Cortex of kidney (tissue), 1 donor: Measurements from ENCODE around the gene TATDN2.
A peak's percentile ranks its signal among the peaks of the same experiment; 100 is the strongest.

Experiments
- DNase-seq: peaks from one replicate; lab custom pipeline; 2025; lab: John Stamatoyannopoulos, UW

Gene TATDN2, protein sequence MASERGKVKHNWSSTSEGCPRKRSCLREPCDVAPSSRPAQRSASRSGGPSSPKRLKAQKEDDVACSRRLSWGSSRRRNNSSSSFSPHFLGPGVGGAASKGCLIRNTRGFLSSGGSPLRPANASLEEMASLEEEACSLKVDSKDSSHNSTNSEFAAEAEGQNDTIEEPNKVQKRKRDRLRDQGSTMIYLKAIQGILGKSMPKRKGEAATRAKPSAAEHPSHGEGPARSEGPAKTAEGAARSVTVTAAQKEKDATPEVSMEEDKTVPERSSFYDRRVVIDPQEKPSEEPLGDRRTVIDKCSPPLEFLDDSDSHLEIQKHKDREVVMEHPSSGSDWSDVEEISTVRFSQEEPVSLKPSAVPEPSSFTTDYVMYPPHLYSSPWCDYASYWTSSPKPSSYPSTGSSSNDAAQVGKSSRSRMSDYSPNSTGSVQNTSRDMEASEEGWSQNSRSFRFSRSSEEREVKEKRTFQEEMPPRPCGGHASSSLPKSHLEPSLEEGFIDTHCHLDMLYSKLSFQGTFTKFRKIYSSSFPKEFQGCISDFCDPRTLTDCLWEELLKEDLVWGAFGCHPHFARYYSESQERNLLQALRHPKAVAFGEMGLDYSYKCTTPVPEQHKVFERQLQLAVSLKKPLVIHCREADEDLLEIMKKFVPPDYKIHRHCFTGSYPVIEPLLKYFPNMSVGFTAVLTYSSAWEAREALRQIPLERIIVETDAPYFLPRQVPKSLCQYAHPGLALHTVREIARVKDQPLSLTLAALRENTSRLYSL

DNA sequence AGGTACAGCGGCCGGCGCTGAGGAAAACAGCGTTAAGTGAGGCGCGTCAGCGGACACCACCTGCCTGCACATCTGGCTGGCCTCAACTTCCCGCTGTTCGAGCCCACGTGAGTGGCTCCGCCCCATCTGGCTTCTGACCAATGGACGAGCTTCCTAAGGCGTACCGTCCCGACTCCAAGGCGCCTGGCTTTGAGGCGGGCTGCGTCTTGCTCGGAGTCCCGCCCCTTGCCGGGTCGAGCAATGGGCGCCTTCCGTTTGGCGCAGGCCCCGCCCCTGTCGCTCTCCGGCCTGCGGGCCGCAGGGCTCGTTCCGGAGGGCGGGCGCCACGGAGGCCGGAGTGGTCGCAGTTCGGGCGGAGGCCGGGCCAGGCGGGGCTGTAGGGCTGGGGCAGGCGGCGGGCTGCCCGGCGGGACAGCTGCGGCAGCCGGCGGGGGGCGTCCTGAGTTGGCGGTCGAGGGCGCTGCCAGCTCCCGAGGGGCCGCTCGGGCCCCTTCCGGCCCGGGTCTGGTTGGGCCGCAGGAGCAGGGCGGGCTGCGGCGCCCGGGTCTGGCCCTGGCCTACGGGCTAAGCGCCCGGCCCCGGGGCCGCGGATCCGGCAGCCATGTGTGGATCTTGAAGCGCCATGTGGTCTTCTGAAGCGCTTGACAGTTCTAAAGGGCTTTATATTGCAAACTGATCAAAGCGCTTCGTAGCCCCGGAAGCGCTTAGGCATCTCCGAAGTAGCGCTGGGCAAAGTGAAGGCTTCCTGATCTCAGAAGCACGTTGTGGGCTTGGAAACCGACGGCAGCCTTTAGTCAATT is at the start of gene TATDN2:
TSS of gene TATDN2 (plus strand) at position 276 of the 800 bp plus-strand sequence. CDS start 742 bp downstream, outside the sequence.
- DNase-seq = peak; percentile 26

DNA sequence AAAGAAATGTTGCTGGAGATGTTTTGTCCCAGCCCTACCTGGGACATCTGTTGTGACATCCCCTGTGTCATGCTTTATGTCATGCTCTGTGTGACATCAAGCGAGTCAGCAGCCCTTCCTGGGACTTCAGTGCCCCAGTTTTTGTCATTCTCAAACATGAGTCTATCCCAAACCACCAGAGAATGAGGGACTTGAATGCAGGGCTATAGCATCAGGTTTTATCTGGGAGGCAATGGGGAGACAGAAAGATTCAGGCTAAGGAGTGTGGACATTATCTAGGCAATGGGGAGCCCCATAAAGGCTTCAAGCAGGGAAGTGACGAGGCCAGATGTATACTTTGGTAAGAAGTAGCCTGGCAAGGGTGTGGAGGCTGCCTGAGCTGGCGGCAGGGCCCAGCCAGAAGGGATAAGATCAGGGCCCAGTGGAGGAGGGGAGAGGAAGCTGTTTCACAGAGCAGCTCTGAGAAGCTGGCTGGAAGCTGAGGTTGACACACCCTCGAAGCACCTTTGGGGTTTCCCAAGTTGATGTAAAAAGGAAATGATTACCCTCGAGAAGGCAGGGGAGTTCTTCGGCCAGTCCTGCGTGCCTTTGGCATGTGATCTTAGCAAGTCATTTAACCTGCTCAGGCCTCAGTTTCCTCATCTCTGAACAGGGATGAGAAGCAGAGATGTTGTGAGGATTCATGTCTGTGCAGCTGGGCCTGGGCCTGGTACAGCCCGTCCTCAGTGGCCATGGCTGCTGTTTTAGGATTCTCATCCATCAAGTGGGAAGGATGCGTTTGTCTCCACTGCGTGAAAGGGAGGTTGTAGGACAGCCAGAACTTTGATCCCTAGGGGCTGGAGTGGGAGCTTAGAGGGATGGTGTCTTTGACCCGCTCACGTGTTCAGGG is 49.3 kb upstream of the TATDN2 start:
- no peak for DNase-seq

DNA sequence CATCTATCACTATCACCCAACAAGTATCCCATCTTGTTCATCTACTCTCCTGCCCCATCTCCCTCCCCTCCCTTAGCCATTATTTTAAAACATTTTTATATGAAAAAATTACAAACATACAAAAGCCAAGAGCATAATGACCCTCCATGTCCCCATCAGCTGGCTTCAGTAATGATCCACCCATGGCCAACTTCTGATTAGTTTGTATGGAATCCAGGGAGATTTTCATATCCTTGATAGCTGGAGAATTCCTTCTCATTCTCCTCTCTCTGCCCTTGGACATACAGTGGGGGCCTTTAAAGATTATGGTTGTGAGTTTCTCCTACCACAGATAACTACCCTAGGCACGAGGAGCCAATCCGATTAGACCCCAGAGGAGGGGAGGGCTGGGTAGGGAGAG is 43.3 kb upstream of the TATDN2 start:
- DNase-seq = no peak

- DNase-seq = no peak
Measured at GRCh38 chr3:10205451-10206165, 42.7 kb upstream of the TATDN2 start.

DNA sequence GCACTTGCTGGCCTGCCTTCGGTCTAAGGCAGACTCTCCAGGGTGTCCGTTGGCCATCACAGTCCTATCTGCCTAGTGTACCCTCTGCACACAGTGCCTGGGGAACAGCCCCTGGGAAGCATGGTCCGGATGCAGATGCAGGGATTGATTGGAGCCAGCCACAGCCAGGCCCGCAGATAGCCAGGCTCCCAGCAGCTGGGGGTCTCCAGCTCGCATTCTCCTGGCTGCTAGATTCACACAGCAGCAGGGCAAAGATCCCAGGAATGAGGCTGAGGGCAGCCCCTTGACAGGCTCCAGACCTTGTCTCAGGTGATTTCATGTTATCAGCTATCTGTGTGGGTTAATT is 42.1 kb upstream of the TATDN2 start:
- no peak for DNase-seq

GRCh38 chr3:10213156-10213792 is 35.0 kb upstream of the TATDN2 start:
- DNase-seq = no peak

DNA sequence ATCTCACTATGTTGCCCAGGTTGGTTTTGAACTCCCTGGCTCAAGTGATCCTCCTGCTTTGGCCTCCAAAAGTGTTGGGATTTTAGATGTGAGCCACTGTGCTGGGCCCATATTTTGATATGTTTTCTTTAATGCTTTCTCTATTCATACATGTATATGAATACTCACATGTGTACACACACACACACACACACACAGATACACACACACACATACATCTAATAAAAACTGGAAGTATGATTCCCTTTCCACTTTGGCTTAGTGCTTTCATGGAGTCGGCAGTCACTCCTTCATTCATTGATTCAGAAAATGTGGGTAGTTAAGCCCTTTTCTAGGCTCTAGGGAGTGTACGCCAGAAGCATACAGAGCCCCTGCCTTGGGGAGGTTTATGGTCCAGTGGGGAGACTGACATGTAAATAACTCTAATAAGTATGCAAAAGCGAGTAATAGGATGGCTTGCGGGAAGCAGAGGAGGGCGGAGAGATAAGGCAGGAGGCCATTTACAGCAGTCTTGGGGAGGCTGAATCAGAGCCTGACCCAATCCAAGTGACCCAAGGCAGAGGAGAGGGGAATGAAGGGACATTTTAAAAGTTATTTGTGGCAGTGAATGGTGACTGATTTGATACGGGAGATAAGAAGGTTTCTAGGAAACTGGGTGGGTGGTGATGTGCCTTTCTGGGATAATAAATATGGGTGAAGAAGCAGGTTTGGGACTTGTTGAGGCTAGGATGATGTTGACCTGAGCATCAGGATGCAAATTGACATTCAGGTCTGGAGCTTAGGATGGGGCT is 32.5 kb upstream of the TATDN2 start:
- DNase-seq = no peak

GRCh38 chr3:10217359-10217758 is 30.9 kb upstream of the TATDN2 start:
- DNase-seq = no peak

GRCh38 chr3:10219737-10220136 is 28.5 kb upstream of the TATDN2 start:
- no peak for DNase-seq

DNA sequence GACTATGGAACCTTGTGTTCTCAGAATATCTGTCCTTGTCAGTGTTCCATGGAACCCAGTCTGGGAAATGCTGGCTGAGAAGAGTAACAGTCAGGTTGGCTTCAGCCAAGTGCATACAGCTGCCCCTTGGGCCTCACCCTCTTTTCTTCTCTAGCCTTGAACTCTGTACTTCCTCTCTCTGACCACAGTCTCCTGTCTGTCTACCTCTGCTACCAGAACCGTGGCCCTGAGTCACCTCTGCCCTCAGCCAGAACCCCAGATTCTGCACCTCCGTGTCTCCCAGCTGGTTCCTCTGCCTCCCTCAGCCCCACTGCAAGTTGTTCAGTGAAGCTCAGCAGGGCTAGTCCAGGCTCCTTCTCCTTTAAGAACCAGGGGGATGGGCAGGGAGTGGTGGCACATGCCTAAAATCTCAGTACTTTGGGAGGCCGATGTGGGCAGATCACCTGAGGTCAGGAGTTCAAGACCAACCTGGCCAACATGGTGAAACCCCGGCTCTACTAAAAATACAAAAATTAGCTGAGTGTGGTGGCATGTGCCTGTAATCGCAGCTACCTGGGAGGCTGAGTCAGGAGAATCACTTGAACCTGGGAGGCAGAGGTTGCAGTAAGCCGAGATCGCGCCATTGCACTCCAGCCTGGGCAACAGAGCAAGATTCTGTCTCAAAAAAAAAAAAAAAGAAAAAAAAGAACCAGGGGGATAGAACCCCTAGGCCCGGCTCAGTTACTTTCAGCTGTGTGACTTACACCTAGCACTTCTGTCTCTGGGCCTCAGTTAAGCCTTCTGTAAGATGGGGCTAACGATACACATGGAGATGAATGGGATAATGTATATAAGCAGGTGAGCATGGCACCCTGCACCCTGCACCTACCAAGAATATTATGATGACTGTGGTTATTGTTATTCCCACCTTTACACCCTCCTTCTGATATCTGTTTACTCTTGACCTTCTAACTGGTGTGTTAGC is 24.3 kb upstream of the TATDN2 start:
- DNase-seq = no peak

- no peak for DNase-seq
Measured at GRCh38 chr3:10224794-10225665, 23.2 kb upstream of the TATDN2 start.

DNA sequence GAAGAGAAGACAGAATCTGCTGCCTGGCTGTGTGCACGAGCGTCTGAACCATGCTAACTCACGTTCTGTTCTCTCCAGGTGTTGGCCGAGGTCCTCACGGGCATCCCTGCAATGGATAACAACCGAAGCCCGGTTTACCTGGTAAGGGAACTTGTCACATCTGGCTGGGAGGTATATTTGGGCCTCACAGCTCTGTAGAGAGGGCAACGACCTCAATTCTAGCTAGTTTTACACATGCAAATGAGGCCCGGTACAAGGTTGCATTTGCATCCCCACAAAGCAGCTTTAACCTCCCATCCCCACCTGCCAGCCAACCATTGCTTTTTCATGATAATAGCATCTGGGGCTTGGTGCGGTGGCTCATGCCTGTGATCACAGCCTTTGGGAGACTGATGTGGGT is 22.0 kb upstream of the TATDN2 start:
- no peak for DNase-seq

DNA sequence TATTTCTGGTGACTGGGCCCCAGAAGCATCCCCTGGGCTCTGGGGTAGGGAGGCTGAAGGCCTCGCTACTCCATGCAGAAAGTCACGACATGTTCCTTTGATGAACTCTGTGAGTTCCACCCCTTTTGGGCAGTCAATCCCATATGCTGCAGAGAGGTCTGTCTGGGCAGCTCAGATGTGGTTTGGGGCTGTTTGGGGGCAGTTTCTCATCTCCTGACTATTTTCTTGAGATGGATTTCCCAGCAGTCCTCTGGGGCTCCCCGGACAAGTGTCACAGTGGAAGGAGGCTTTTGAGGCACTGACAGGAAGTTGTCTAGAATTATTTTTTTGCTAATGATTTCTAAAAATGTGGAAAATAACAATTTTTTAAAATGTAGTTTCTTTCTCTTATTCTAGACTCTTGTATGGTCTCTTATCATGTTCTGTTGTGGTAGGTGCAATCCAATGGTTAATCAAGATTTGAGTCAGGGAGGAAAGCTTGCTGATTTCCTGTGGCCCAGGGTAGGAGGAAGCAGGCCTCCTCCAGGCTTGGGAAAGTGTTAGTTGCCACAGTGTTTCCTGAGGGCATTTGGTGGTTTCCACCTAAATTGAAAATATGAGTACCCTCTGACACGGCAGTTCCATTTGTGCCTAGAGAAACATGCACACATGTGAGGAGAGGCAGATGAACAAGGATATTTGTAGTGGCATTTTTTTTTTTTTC is 19.9 kb upstream of the TATDN2 start:
- no peak for DNase-seq

- DNase-seq = no peak
Measured at GRCh38 chr3:10229576-10229975, 18.7 kb upstream of the TATDN2 start.

DNA sequence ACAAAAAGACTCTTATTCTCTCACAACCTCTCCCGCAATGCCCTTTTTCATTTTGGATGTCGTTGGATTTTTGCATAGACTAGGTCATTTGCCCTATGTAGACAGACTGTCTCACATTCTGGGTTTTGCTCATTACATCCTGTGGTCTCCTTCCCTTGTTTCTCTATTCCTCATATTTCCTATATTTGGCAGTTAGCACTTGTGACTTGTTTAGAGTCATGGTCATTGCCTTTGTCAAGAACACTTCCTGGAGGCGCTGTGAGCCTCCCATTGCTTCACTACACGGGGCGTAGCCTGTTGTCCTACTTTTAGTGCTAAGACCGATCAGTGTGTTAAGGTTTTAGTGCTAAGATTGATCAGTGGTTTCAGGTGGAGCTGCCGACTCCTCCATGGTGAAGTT is 16.1 kb upstream of the TATDN2 start:
- no peak for DNase-seq

- no peak for DNase-seq
Measured at GRCh38 chr3:10233988-10234387, 14.3 kb upstream of the TATDN2 start.
